Mesenteric fat pad (tissue), 1 donor: Measurements from ENCODE around the gene OSBPL2. TPM values are rescaled to one million over a fixed set of nuclear protein-coding genes. Genes with fewer than 3 reads are reported as not detected.

Source experiments
- DNase-seq: peaks from one replicate; pipeline ENCODE4 v3.0.0-alpha.2; 2020; ENCODE audit warnings: low spot score
- total RNA-seq: library from RNA; stranded (reverse); fragmentation: NEBNext Ultra II Directional; extraction: Animal tissue kit (Norgen Biotek cat#: 25700); gene quantifications from one replicate; pipeline ENCODE4 v1.2.1, GENCODE V29; 2021
- donor health status: DM: yes; HTN: yes; CAD: no.

The OSBPL2 gene
- total RNA-seq, 1 donor from 2014 or later = 38.1 TPM

DNA sequence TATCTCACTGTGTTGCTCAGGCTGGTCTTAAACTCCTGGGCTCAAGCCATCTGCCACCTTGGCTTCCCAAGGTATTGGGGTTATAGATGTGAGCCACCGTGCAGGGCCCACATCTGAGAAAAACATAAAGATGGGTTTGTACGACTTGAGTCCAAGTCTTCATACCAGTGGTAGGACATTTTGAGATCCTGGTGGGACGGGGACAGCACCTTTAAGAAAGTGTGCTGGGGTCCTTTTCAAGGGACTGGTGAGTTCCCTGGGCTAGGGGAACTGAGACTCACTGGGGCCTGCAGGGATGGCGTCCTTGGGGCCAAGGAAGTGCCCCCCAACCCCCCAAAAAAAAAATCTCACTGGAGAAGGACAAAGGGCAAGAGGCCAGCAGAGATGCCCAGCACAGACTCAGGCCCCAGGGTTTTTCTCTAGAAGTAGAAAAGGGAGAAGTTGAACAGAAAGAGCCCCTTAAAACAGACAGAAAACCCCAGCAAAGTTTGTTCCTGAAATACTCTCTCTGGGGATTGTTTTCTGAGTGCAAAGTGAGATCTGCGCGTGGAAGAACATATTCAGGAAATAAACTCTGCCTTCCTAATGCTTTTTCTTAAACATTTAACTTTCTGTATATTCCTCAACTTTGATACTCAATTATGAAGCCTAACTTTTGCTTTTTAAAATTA lies 10.7 kb downstream of the OSBPL2 start:
- no peak for DNase-seq

DNA sequence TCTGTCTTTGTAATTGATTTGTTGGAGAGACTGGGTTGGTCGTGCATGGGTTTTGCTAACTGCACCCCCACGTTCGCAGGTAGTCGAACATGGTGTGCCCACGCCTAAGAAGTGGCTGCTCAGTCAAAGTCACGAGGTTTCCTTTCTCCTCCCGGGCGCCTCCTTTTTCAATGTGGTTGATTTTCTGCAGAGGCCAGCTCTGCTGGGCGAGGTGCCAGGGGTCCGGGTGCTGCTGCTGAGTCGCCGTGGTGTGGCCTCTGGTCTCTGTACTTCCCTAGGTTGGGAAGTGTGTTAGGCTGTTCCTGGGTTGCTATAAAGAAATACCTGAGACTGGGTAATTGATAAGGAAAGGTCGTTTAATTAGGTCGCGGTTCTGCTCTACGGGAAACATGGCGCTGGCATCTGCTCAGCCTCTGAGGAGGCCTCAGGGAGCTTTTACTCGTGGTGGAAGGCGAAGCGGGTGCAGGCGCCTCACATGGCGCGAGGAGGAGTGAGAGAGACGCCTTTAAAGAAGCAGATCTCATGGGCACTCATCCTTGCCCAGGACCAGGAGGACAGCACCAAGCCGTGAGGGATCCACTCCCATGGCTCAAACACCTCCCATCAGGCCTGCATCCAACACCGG lies 14.1 kb downstream of the OSBPL2 start:
- no peak for DNase-seq

DNA sequence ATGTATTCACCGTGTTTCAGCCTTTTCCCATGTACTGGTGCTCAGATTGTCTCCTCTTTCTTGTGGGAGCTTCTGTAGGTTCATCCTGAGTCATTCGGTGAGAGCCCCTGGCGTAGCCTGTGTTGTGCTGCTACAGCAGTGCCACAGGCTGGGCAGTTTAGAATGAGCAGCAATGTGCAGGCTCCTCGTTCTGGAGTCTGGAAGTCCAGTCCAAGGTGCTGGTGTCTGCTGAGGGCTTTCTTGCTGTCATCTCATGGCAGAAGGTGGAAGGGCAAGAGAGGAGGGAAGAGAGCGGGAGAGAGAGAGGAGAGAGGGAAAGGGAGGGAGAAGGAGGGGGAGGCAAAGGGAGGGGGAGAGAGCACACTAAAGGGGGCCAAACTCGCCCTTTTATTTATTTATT lies 15.1 kb downstream of the OSBPL2 start:
- no peak for DNase-seq

DNA sequence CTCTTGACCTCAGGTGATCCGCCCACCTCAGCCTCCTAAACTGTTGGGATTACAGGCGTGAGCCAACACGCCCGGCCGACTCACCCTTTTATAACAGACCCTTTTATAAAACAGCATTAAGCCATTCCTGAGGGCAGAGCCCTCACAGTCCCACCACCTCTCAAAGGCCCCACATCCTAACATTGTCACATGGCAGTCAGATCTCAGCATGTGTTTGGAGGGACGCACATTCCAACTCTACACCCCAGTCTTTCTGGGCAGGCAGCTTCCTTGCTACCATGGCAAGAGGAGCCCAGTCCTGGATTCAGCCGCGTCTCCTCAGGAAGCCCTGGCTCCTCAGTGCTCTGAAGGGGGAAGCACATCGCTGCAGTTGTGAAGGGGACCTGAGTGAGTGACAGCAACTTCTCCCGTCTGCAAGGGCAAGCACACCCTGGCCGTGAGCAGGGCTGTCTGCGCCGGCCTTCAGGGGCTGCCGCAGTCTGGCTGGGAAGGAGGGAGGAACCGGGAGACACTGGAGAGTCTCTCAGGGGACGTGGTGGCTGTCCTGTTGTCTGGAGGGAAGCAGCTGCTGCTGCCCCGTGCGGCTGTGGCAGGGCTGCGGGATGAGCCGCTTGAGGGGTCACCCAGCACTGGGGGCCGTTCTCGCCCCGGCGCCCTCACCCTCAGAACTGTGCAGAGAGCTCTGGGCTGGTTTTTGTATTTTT lies 15.9 kb downstream of the OSBPL2 start:
- DNase-seq = no peak

DNA sequence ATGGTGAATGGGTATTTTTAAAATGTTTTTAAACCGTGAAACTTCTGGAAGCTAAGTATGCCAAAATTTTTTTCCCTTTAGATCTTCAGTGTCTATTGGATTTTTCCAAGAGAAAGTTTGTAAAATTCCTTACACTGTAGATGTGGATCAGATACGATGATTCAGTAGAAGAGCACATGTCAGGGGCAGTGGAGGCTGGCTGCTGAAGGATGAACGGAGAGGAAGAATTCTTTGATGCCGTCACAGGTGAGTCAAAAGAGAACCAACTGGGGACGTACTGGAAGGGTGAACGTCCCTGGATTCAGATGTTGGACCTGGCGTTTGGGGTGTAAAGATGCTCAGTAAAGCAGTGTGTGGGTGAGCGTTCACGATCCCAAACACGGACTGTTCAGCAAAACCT lies 17.7 kb downstream of the OSBPL2 start:
- DNase-seq = no peak

DNA sequence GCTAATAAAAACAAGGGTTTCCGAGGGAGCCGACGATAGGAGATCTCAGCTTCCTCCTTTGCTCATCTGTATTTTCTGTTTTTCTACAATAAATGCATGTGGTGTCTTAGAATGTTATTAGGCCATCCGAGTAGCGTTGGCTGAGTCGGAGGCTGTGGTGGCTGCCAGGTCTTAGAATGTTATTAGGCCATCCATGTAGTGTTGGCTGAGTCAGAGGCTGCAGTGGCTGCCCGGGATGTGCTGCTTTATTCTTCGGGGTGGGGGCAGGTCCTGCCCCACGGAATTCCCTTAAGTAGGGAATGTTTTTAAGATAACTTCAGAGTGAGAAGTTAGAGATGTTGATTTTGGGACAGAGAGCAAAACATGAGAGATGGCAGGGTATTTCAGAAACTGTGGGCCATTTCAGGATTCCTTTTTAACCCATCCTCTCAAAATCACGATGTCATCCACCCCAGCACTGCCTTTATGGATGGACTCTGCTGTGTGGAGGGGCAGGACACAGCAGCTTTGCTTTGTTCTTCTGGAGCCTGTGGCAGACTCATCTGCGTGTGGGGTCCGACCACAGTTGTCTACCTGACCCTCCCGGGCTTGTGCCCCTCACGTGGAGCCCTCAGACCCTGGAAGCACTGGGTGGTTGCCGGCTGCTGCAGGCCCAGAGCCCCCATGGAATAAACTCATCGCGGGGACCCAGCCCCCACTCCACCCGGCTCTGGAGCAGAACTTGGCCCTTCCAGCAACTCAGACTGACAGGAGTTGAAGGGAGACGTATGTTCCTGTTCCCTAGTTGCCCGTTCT lies 20.4 kb downstream of the OSBPL2 start:
- no peak for DNase-seq

DNA sequence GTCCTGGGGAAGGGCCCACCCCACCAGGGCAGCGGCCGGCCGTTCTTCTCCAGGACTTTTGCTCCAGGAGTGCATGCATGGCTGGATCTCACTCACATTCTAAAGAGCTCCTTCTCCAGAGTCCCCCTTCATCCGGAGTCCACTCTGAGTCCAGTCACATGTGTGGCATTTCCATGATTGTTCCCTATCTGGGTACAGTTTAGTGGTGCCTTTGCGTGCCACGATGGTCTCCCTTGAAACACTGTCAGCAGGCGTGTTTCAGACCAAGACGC lies 20.9 kb downstream of the OSBPL2 start:
- DNase-seq = no peak

DNA sequence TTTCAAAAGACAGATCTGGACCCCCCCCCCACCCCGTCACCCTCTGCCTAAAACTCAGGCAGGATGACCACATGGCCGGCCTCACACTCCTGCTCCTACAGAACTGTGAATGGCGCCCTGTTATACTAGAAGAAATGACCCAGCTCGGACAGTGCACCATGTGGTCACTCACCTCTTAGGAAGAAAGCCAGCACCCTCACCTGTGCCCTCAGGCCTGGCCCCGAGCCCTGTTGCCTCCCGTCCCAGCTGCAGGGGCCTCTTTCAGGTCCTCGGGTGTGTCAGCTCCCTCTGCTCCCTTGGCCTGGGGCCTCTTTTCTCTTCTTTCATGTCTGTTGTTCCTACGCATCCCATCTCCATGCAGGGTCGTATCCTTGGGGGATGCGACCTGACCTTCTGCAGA lies 23.7 kb downstream of the OSBPL2 start:
- no peak for DNase-seq

DNA sequence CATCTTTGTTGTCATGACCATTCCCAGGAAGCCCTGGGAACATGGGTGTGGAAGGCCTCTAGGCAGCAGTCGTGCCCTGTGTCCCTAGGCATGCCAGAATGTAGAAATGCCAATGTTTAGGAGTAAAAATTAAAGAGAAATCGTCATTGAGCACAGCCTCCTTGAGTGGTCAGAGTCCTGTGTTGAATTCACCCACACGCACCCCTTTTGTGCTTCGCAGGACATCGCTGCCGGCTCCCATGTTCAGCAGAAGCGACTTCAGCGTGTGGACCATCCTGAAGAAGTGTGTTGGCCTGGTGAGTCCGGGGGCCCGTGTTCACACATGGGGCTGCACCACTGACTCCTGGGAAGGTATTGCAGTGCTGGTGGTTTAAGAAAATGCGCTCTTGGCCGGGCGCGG lies 25.1 kb downstream of the OSBPL2 start:
- DNase-seq = no peak

DNA sequence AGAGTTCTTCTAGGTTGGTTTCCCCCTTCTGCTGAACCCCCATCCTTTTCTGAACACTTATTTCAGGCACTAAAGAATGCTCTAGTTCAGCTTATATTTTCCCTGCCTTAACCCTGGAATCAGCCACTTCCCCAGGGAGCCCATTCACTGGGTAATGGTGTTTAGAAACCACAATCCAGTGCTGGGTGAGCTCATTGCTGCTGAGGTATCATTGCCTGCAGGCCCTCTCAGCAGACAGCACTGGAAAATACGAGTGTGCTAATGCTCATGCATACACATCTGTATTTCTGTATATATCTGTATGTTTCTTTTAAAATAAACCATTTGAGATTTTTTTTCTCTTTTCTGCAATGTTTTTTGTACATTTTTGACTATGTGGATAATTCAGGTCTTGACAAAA lies 27.0 kb downstream of the OSBPL2 start:
- DNase-seq = no peak

DNA sequence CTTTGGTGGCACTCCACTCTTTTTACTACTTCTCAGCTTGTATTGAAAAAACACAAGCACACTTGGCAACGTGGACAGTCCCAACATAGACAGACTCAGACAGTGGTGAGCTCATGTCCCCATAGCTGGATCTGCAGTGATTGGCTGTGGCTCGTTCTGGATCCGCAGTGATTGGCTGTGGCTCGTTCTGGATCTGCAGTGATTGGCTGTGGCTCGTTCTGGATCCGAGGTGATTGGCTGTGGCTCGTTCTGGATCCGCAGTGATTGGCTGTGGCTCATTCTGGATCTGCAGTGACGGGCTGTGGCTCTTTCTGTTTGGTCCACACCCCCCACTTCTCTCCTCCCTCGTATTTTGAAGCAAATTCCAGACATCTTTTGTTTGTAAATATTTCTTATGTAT lies 28.0 kb downstream of the OSBPL2 start:
- no peak for DNase-seq

DNA sequence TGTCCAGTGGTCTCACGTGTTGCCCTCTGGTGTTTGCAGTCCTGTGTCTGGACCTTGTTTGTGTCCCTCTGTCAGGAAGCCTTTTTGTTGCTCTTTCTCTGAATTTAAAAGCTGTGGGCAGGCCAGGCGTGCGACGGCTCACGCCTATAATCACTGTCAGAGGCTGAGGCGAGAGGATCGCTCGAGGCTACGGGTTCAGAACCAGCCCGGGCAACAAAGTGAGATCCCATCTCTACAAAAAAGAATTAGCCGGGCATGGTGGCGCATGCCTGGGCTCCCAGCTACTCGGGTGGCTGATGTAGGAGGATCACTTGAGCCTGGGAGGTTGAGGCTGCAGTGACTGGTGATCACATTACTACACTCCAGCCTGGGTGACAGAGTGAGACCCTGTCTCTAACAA lies 28.5 kb downstream of the OSBPL2 start:
- DNase-seq = no peak

DNA sequence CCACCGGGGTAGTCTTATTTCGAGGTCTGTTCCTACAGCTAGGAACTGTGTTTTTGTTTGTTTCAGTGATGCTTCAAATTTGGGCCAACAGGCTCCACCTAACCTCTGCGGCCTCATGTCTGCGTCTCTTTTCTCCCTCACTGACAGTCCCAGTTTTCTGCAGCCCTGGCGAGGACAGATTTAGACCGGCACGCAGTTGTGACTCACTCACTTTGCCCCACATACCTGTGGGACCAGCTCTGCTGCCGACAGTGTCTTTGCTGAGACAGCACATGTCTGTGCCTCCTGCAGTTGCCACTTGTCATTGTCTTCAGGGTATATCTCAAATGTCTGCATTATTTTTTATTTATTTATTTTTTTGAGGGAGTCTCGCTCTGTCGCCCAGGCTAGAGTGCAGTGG lies 29.2 kb downstream of the OSBPL2 start:
- DNase-seq = no peak

DNA sequence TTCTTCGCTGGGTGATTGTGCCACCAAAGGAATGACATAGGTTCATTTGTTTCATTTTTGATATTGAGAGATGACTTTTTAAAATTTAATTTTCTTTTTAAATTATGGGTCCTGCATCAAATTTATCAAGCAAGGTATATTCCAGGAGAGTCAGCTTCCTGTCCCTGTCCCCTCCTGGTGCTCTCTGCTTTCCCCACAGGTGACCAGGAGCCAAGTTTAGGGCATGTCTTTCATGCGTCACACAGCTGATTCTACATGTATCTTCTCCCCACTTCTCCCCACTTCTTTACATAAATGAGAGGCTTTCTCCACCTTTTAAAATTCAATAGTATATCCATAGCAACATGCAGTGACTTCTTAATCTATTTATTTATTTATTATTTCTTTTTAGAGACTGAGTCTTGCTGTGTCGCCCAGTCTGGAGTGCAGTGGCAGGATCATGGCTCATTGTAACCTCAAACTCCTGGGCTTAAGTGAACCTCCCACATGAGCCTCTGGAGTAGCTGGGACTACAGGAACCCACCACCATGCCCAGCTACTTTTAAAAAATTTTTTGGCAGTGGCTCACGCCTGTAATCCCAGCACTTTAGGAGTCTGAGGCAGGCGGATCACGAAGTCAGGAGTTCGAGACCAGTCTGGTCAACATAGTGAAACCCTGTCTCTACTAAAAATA lies 30.0 kb downstream of the OSBPL2 start:
- DNase-seq = no peak

DNA sequence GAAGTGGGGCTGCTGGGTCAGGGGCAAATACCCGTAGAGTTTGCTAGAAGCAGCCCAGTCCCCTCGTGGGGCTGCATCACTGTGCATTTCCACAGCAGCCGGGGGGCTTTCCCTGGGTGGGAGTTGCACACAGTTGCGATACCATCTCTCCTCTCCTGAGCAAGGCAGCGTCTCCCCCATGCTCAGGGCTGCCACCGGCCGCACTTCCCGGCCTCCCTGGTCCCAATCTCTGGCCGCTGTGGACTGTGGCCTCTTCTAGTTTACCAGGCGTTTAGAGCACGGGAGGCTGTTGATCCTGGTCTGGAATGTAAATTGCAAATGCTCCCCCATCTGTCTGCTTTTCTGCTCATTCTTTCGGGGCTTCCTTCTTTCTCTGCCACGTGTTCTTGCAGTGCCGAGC lies 31.1 kb downstream of the OSBPL2 start:
- DNase-seq = no peak

DNA sequence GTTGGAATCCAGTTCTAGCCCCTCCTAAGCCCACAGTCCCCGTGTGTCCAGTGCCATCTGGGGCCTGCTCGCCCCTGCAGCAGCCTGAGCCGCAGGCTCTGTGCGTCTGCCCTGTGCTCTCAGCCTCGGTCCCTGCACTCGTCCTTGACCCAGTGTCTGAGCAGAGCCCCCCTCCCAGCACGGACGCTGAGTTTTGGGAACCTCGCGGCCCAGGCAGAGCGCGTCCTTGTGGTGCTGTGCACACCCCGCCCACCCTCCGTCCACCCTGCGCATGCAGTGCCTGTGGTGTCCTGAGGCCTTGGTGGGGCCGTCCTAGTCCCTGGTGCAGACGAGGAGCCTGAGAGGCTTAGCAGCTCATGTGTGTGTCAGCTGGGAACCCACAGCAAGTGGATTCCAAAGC lies 31.6 kb downstream of the OSBPL2 start:
- DNase-seq = no peak

DNA sequence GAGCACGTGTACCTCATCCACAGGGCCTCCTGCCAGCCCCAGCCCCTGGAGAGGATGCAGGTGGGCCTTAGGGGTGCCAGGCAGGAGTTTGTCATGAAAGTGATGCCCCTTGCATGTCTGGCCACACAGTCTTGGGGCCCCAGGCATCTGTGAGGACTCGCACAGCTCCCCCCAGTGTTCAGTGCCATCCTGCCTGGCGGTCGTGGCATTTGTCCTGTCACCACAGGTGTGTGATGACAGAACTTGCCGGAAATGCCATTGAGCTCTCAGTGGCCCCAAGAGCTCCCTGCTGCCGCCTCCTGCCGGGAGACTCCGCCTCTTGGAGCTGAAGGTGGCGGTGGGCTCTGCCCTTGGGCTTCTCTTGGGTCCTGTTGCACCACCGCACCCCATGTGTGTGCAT lies 33.9 kb downstream of the OSBPL2 start:
- no peak for DNase-seq

DNA sequence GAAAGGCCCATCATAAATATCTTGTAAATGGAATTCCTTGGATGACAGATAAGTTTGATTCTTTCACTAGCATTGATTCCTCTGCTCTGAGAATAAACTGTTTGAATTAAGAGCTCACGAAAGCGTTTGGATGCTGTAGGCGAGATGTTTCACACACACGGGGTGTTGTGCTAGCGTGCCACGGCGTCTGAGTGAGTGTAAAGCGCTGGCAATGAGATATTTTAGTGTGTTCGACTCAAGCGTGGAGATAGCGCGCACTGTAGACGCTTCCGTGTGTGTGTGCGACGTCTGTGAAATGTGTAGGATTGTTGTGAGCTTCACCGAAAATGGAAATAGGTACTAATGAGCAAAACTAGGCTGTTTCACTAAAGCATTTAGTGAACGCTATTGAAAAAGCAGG lies 35.1 kb downstream of the OSBPL2 start:
- DNase-seq = no peak

DNA sequence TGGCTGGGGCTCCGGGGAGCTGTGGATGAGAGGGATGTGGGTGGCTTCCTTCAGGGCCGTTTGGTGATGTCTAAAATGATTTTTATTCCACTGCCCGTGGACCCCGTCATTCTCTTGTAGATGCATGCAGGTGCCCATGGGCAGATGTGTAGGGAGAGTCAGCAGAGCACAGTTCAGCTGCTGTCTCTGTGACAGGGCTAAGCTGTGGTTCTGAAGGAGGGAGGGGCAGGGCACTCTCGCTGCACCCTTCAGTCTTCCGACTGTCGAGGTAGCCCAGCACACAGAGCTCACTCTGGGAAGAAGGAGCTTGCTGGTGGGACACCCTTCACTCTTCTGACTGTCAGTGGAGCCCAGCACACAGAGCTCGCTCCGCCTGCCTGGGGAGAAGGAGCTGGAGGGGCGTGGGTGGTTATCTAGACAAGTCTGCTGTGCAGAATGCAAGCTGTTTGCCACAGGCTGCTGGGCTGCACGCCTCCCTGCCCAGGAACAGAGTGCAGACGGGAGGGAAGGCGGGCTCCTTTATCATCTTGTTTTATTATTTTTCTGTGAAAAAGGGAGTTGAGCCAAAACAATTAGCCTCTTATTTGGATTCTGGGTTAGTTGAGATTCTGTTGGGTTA lies 36.1 kb downstream of the OSBPL2 start:
- DNase-seq = no peak

DNA sequence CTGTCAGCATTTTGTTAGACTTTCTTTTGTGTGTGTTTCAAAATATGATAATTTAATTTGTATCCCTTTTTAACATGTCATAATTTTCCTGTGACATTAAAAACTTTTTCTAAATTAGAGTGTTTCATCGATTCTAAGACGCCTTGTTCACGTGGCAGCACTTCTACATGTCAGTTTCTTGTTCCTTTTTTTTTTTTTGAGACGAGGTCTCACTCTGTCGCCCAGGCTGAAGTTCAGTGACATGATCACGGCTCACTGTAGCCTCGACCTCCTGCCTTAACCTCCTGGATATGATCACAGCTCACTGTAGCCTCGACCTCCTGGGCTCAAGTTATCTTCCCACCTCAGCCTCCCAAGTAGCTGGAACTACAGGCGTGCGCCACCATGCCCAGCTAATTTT lies 36.9 kb downstream of the OSBPL2 start:
- no peak for DNase-seq

DNA sequence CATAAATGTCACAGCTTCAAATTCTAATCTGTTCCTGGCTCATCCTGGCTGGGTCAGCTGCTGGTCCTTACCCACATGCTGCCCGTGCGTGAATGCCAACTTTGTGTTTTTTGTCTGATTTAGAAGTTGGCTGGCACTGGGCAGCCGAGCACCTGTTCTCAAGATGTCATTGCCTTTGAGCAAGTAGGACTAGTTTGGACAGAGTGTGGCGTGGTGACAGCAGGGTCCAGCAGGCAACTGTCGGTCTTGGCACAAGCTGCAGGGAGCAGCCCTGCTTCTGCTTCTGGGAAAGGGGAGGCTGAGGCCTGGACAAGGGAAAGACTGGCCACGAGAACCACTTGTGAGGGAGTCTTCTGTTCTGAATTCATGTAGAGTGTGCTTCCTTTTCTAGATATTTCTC lies 38.1 kb downstream of the OSBPL2 start:
- DNase-seq = no peak
